Endothelial cell (in vitro differentiated cells): ENCODE measurements around the gene PNLIPRP2. TPM values are rescaled to one million over a fixed set of nuclear protein-coding genes. Genes with fewer than 3 reads are reported as not detected.

Source experiments
- DNase-seq: peaks from one replicate; pipeline ENCODE4 v3.0.0; 2021; ENCODE audit warnings: low spot score
- H3K27ac Mint-ChIP-seq: one replicate; pipeline ENCODE4 v1.8.0; 2021; ENCODE audit warnings: mixed read lengths, inconsistent platforms; ENCODE audit not compliant: unreplicated experiment
- H3K27me3 Mint-ChIP-seq: one replicate; pipeline ENCODE4 v1.8.0; 2021; ENCODE audit warnings: mild to moderate bottlenecking, moderate library complexity, mixed read lengths, inconsistent platforms; ENCODE audit not compliant: unreplicated experiment
- H3K36me3 Mint-ChIP-seq: one replicate; pipeline ENCODE4 v1.8.0; 2021; ENCODE audit warnings: mild to moderate bottlenecking, low read depth, mixed read lengths, inconsistent platforms; ENCODE audit not compliant: unreplicated experiment
- H3K4me1 Mint-ChIP-seq: one replicate; pipeline ENCODE4 v1.8.0; 2021; ENCODE audit warnings: mild to moderate bottlenecking, mixed read lengths, inconsistent platforms; ENCODE audit not compliant: unreplicated experiment
- H3K4me3 Mint-ChIP-seq: one replicate; pipeline ENCODE4 v1.8.0; 2021; ENCODE audit warnings: mild to moderate bottlenecking, mixed read lengths, inconsistent platforms; ENCODE audit not compliant: unreplicated experiment
- H3K9me3 Mint-ChIP-seq: one replicate; pipeline ENCODE4 v1.8.0; 2021; ENCODE audit warnings: mixed read lengths, inconsistent platforms; ENCODE audit not compliant: unreplicated experiment
- CTCF ChIP-seq: fragments of 200-600 bp; sonication (generic); IDR thresholded peaks from one replicate; pipeline ENCODE4 v1.5.0; 2021; ENCODE audit warnings: antibody characterized with exemption; ENCODE audit not compliant: unreplicated experiment
- total RNA-seq: library from RNA; stranded (reverse); fragmentation: NEBNext Ultra II Directional; extraction: Animal tissue kit (Norgen Biotek cat#: 25700); gene quantifications from one replicate; pipeline ENCODE4 v1.2.1, GENCODE V29; 2021; ENCODE audit not compliant: unreplicated experiment

PNLIPRP2 gene
- total RNA-seq, 1 donor from 2014 or later = not detected

DNA sequence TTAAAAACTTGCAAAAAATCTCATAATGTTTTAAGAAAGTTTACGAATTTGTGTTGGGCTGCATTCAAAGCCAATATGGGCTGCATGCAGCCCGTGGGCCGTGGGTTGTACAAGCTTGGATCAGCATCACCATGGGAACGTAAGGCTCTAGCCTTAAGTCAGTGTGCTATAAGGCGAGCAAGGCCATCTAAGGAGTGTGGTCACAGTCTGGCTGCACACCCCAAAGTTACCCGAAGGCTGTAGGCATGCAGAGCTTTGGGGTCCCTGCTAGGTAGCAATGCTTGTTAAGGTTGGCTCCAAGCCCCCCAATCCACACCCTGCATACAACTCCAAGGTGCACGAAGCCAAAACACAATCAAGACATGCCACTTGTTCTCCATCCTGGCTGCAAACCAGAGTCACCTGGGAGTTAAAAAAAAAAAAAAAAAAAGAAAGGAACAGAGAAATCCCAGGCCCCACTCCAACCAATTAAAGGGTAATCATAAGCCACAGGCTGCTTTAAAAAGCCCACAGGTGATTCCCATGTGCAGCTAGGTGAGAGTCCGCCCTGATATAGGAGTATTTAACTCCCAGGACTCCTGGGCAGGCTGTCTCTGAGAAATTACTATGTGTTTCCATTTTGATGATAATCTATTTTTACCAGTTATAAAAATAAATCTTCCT, 8.5 kb upstream of the PNLIPRP2 start:
- Mint-ChIP-seq H3K9me3 (no peaks in the 10 kb centered on the region), H3K27me3 (peaks cover 11% of the 10 kb centered on the region), H3K36me3 (no peaks in the 10 kb centered on the region), H3K4me3 (no peak overlapping the region), H3K27ac (no peak overlapping the region), H3K4me1 (no peaks in the 10 kb centered on the region)
- no peak for TF ChIP-seq CTCF
- no peak for DNase-seq

DNA sequence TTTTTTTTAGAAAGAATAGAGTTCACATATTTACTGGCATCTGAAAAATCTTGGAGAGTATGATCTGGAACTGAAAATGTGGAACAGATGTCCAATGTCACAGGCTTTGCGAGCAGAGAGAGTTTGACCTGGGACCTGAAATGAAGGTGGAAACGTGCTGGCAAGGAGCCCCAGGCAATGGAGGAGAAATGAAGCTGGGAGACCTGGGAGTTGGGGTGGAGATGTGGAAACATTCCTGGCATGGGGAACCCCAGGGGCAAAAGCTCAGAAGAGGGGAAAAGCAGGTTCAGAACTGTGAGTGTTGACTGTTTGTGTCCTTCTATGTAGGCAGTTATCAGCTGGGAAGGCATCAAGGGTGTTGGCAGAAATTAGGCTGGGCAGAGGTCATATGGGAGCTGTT, 7.3 kb upstream of the PNLIPRP2 start:
- DNase-seq = no peak
- Mint-ChIP-seq H3K27ac (no peak overlapping the region), H3K9me3 (no peaks in the 10 kb centered on the region), H3K4me1 (no peaks in the 10 kb centered on the region), H3K36me3 (no peaks in the 10 kb centered on the region), H3K4me3 (no peak overlapping the region), H3K27me3 (peaks cover 10% of the 10 kb centered on the region)
- no peak for TF ChIP-seq CTCF

DNA sequence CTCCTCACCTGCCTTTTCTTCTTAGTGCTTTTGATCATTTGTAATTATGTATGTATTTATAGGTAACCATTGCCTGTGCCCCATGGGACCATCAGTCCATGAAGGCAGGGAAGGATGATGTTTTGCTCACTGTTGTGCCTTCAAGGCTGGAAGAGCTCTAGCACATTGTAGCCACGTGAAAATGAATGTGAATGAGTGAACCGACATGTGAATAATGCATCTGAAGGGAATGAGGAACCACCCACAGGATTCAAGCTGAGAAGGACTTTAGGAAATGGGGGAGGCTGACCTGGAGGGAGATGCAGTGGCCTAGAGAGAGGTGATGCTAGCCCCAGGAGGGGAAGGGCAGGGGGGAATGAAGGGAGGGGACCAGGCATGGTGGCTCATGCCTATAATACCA, 6.0 kb upstream of the PNLIPRP2 start:
- Mint-ChIP-seq H3K27me3 (peaks cover 7% of the 10 kb centered on the region), H3K36me3 (no peaks in the 10 kb centered on the region), H3K4me3 (peak overlapping the region; percentile 14), H3K27ac (no peak overlapping the region), H3K4me1 (no peaks in the 10 kb centered on the region), H3K9me3 (no peaks in the 10 kb centered on the region)
- no peak for DNase-seq
- no peak for TF ChIP-seq CTCF

GRCh38 chr10:116615199-116615776, 5.5 kb upstream of the PNLIPRP2 start:
- DNase-seq = no peak
- Mint-ChIP-seq H3K9me3 (no peaks in the 10 kb centered on the region), H3K4me1 (no peaks in the 10 kb centered on the region), H3K4me3 (no peak overlapping the region), H3K36me3 (no peaks in the 10 kb centered on the region), H3K27me3 (peaks cover 7% of the 10 kb centered on the region), H3K27ac (no peak overlapping the region)
- no peak for TF ChIP-seq CTCF

DNA sequence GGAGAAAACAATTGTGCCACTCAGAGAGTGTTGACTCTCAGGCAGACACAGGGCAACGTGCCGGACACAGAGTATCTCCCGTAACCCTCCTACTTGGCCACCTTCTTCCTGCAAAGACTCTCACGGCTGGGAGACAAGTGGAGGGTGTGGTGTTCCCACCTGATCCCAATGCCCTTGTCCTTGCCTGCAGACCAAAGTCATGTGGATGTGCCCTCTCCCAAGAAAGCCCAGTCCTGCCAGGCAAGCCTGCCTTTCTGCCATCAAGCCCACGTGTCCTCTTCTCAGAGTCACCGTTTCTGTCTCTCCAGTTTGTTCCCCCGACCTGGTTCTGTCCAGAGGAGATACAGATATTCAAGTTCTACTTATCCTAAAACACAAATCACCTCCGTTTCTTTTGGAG, 723 bp downstream of the PNLIPRP2 start:
- Mint-ChIP-seq H3K9me3 (no peaks in the 10 kb centered on the region), H3K27me3 (no peaks in the 10 kb centered on the region), H3K4me3 (no peak overlapping the region), H3K36me3 (no peaks in the 10 kb centered on the region), H3K27ac (no peak overlapping the region), H3K4me1 (no peaks in the 10 kb centered on the region)
- no peak for TF ChIP-seq CTCF
- DNase-seq = no peak
